ENCODE measurements around the gene WWC2.
A peak's percentile ranks its signal among the peaks of the same experiment; 100 is the strongest.

The WWC2 gene

DNA sequence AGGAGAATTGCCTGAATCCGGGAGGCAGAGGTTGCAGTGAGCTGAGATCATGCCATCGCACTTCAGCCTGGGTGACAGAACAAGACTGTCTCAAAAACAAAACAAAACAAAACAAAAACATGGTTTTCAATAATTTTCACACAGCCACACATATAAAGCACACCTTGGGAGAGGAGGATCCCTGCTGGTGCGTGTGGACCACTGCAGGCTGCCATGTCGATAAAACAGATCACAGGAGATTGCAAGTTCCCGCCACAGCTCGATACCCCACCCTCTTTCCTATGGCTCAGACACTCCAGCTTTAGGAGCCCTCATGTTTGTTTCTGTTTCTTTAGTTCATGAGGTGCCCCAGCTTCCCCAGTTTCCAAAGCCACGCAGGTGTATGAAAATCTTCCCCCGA lies 254.5 kb downstream of the WWC2 start:
- H3K36me3 ChIP-seq (ENCODE audit: control insufficient read depth in 1 of 2, insufficient read depth in 2 of 2, low read length in 2 of 2): no peaks in the 10 kb centered on the region
- H3K4me3 ChIP-seq (ENCODE audit: low read depth in 1 of 2, low read length in 2 of 2): no peak overlapping the region
- no peak overlapping the region for H3K9ac ChIP-seq (ENCODE audit: low read depth in 1 of 2, low read length in 2 of 2)
- H3K27ac ChIP-seq (ENCODE audit: low read depth, low read length): no peak overlapping the region
- H3K9me3 ChIP-seq (ENCODE audit: control insufficient read depth in 1 of 2, low read length in 2 of 2): no peaks in the 10 kb centered on the region
- H3K4me1 ChIP-seq (ENCODE audit: control insufficient read depth in 1 of 2, insufficient read depth in 2 of 2, low read length in 2 of 2): peaks cover 9 to 31% of the 10 kb centered on the region in 2 donors
- no peaks in the 10 kb centered on the region for H3K27me3 ChIP-seq (ENCODE audit: control insufficient read depth in 1 of 2, insufficient read depth in 2 of 2, low read length in 2 of 2)

DNA sequence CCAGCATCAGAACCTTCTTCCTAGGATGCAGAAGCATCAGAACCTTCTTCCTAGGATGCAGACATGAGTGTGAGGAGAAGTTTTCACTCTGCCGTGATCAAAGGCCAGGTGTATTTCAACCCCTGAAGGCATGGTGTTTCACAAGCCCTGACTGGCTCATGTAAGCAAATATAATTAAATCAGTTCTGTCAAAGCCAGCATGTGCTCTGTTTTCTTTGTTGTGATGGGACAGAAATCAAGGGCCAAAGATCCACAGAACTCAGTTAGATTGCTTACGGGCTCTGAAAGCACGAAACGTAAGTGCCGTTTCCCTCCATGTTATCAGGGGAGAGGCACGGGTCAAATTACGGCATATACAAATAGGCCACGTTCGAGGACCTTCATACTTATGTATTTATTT lies 255.2 kb downstream of the WWC2 start:
- no peak overlapping the region for H3K4me3 ChIP-seq (ENCODE audit: low read depth in 1 of 2, low read length in 2 of 2)
- no peaks in the 10 kb centered on the region for H3K36me3 ChIP-seq (ENCODE audit: control insufficient read depth in 1 of 2, insufficient read depth in 2 of 2, low read length in 2 of 2)
- no peaks in the 10 kb centered on the region for H3K27me3 ChIP-seq (ENCODE audit: control insufficient read depth in 1 of 2, insufficient read depth in 2 of 2, low read length in 2 of 2)
- H3K27ac ChIP-seq (ENCODE audit: low read depth, low read length): no peak overlapping the region
- H3K9ac ChIP-seq (ENCODE audit: low read depth in 1 of 2, low read length in 2 of 2): peak overlapping the region in 1 of 2 donors; percentile 19
- peaks cover 9 to 31% of the 10 kb centered on the region in 2 donors for H3K4me1 ChIP-seq (ENCODE audit: control insufficient read depth in 1 of 2, insufficient read depth in 2 of 2, low read length in 2 of 2)
- no peaks in the 10 kb centered on the region for H3K9me3 ChIP-seq (ENCODE audit: control insufficient read depth in 1 of 2, low read length in 2 of 2)

- H3K4me3 ChIP-seq (ENCODE audit: low read depth in 1 of 2, low read length in 2 of 2): peak overlapping the region in 1 of 2 donors; percentile 38
- H3K27ac ChIP-seq (ENCODE audit: low read depth, low read length): no peak overlapping the region
- no peak overlapping the region for H3K9ac ChIP-seq (ENCODE audit: low read depth in 1 of 2, low read length in 2 of 2)
- H3K36me3 ChIP-seq (ENCODE audit: control insufficient read depth in 1 of 2, insufficient read depth in 2 of 2, low read length in 2 of 2): no peaks in the 10 kb centered on the region
- H3K9me3 ChIP-seq (ENCODE audit: control insufficient read depth in 1 of 2, low read length in 2 of 2): no peaks in the 10 kb centered on the region
- peaks cover 9 to 31% of the 10 kb centered on the region in 2 donors for H3K4me1 ChIP-seq (ENCODE audit: control insufficient read depth in 1 of 2, insufficient read depth in 2 of 2, low read length in 2 of 2)
- no peaks in the 10 kb centered on the region for H3K27me3 ChIP-seq (ENCODE audit: control insufficient read depth in 1 of 2, insufficient read depth in 2 of 2, low read length in 2 of 2)
These were observed 256.3 kb downstream of the WWC2 start for GRCh38 chr4:183355405-183355804.

GRCh38 chr4:183356173-183356830 lies 257.2 kb downstream of the WWC2 start:
- Histone ChIP-seq H3K9ac (ENCODE audit: low read depth in 1 of 2, low read length in 2 of 2) (no peak overlapping the region), H3K9me3 (ENCODE audit: control insufficient read depth in 1 of 2, low read length in 2 of 2) (no peaks in the 10 kb centered on the region), H3K36me3 (ENCODE audit: control insufficient read depth in 1 of 2, insufficient read depth in 2 of 2, low read length in 2 of 2) (no peaks in the 10 kb centered on the region), H3K27me3 (ENCODE audit: control insufficient read depth in 1 of 2, insufficient read depth in 2 of 2, low read length in 2 of 2) (no peaks in the 10 kb centered on the region), H3K27ac (ENCODE audit: low read depth, low read length) (no peak overlapping the region), H3K4me3 (ENCODE audit: low read depth in 1 of 2, low read length in 2 of 2) (no peak overlapping the region), H3K4me1 (ENCODE audit: control insufficient read depth in 1 of 2, insufficient read depth in 2 of 2, low read length in 2 of 2) (peaks cover 9 to 31% of the 10 kb centered on the region in 2 donors)

DNA sequence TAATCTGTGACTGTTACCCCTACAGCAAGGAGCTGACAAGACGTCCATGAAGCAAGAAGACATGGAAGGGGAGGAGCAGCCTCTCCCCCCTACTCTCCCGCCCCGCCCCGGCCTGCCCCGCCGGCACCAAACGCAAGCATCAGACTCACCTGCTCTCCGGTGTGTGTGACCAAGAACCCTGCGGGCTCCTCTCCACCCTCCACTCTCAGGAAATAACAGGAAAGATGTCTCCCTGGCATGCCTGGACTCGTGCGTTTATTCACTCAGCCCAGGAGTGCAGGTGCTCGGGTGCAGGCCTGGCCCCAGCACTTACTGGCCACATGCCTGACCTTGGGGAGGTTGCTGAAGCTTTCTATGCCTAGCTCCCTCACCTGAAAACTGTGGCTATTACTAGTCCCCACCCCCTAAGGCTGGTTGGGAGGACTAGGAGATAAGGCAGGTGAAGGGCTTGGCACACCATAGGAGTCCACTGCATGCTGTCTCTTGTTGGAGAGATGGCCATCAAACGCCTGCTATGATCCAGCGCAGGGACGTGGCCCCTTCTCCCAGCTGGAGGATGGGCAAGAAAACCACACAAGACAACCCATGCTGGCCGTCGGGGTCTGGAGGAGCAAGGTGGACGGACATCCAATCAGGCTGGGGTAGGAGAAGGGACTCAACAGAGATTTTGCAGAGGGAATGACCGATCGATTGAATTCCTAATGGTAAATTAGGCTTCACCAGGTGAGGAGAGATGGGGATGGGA lies 258.0 kb downstream of the WWC2 start:
- no peak overlapping the region for H3K27ac ChIP-seq (ENCODE audit: low read depth, low read length)
- no peaks in the 10 kb centered on the region for H3K27me3 ChIP-seq (ENCODE audit: control insufficient read depth in 1 of 2, insufficient read depth in 2 of 2, low read length in 2 of 2)
- no peaks in the 10 kb centered on the region for H3K36me3 ChIP-seq (ENCODE audit: control insufficient read depth in 1 of 2, insufficient read depth in 2 of 2, low read length in 2 of 2)
- H3K9ac ChIP-seq (ENCODE audit: low read depth in 1 of 2, low read length in 2 of 2): no peak overlapping the region
- peaks cover 9 to 31% of the 10 kb centered on the region in 2 donors for H3K4me1 ChIP-seq (ENCODE audit: control insufficient read depth in 1 of 2, insufficient read depth in 2 of 2, low read length in 2 of 2)
- H3K4me3 ChIP-seq (ENCODE audit: low read depth in 1 of 2, low read length in 2 of 2): no peak overlapping the region
- H3K9me3 ChIP-seq (ENCODE audit: control insufficient read depth in 1 of 2, low read length in 2 of 2): no peaks in the 10 kb centered on the region

DNA sequence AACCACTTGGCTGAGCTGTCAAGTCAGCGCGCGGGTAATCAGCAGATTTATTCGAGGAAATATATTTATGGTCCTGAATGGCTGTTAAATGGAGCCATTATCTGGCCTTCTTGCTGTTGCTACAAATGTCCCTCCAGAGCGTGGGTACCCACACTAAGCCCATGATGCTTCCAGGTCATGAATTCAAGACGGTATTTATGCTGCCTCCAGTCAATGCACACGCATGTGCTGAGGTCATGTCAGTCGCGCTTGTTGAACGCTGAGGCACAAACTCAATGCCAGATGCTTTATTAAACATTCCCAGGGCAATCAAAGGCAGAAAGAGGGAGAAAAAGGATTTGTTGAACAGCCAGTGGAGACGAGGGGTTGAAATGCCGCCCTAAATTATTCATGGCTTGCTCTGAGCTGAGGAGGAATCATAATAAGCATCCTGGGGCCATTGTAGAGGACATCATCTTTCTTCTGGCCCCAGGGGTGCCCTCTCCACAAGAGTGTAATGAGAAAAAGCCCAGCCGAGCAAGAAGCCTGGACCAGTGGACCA lies 259.2 kb downstream of the WWC2 start:
- Histone ChIP-seq H3K4me1 (ENCODE audit: control insufficient read depth in 1 of 2, insufficient read depth in 2 of 2, low read length in 2 of 2) (peaks cover 9 to 31% of the 10 kb centered on the region in 2 donors), H3K27ac (ENCODE audit: low read depth, low read length) (no peak overlapping the region), H3K9me3 (ENCODE audit: control insufficient read depth in 1 of 2, low read length in 2 of 2) (no peaks in the 10 kb centered on the region)

DNA sequence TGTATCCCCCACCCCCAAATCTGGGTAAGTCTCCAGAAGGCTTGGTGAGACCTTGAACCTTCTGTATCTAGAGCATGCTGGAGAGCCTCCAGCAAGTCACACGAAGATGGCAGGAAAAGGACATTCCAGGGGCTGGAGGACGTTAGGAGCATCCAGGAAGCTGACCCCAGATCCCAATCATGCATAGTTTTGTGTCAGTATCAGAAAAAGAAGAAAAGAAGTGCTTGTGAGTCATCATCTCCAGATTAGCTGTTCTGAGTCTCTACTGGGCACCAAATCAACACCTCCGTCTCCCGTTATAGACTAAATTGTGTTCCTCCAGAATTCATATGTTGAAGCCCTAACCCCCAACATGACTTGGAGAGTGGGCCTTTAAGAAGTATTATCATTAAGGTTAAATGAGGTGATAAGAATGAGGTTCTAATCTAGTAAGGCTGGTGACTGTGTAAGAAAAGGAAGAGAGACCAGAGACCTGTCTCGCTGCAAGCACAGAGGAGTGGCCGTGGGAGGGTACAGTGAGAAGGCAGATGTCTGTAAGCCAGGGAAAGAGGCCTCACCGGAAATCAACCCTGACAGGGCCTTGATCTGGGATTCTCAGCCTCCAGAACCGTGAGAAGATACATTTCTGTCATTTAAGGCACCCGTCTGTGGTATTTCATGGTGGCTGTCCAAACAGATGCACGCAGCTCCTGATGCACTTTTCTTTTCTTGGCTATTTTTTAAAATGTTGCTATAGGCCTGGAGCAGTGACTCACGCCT lies 261.3 kb downstream of the WWC2 start:
- no peak overlapping the region for H3K27ac ChIP-seq (ENCODE audit: low read depth, low read length)
- peaks cover 9 to 23% of the 10 kb centered on the region in 2 donors for H3K4me1 ChIP-seq (ENCODE audit: control insufficient read depth in 1 of 2, insufficient read depth in 2 of 2, low read length in 2 of 2)
- H3K9me3 ChIP-seq (ENCODE audit: control insufficient read depth in 1 of 2, low read length in 2 of 2): no peaks in the 10 kb centered on the region
- no peaks in the 10 kb centered on the region for H3K27me3 ChIP-seq (ENCODE audit: control insufficient read depth in 1 of 2, insufficient read depth in 2 of 2, low read length in 2 of 2)
- no peaks in the 10 kb centered on the region for H3K36me3 ChIP-seq (ENCODE audit: control insufficient read depth in 1 of 2, insufficient read depth in 2 of 2, low read length in 2 of 2)
- H3K4me3 ChIP-seq (ENCODE audit: low read depth in 1 of 2, low read length in 2 of 2): no peak overlapping the region
- H3K9ac ChIP-seq (ENCODE audit: low read depth in 1 of 2, low read length in 2 of 2): no peak overlapping the region

More for the DNA sequence above, 259.2 kb downstream of the WWC2 start:
- Histone ChIP-seq H3K4me3 (ENCODE audit: low read depth in 1 of 2, low read length in 2 of 2) (no peak overlapping the region), H3K36me3 (ENCODE audit: control insufficient read depth in 1 of 2, insufficient read depth in 2 of 2, low read length in 2 of 2) (no peaks in the 10 kb centered on the region), H3K9ac (ENCODE audit: low read depth in 1 of 2, low read length in 2 of 2) (no peak overlapping the region), H3K27me3 (ENCODE audit: control insufficient read depth in 1 of 2, insufficient read depth in 2 of 2, low read length in 2 of 2) (no peaks in the 10 kb centered on the region)

- Histone ChIP-seq H3K4me1 (ENCODE audit: control insufficient read depth in 1 of 2, insufficient read depth in 2 of 2, low read length in 2 of 2) (peaks cover 3 to 7% of the 10 kb centered on the region in 2 donors), H3K27ac (ENCODE audit: low read depth, low read length) (no peak overlapping the region), H3K9ac (ENCODE audit: low read depth in 1 of 2, low read length in 2 of 2) (no peak overlapping the region), H3K4me3 (ENCODE audit: low read depth in 1 of 2, low read length in 2 of 2) (no peak overlapping the region), H3K9me3 (ENCODE audit: control insufficient read depth in 1 of 2, low read length in 2 of 2) (no peaks in the 10 kb centered on the region), H3K36me3 (ENCODE audit: control insufficient read depth in 1 of 2, insufficient read depth in 2 of 2, low read length in 2 of 2) (no peaks in the 10 kb centered on the region), H3K27me3 (ENCODE audit: control insufficient read depth in 1 of 2, insufficient read depth in 2 of 2, low read length in 2 of 2) (no peaks in the 10 kb centered on the region)
These were observed 263.0 kb downstream of the WWC2 start for GRCh38 chr4:183362036-183362435.

GRCh38 chr4:183362916-183363542 lies 264.0 kb downstream of the WWC2 start:
- Histone ChIP-seq H3K4me3 (ENCODE audit: low read depth in 1 of 2, low read length in 2 of 2) (no peak overlapping the region), H3K27me3 (ENCODE audit: control insufficient read depth in 1 of 2, insufficient read depth in 2 of 2, low read length in 2 of 2) (no peaks in the 10 kb centered on the region), H3K4me1 (ENCODE audit: control insufficient read depth in 1 of 2, insufficient read depth in 2 of 2, low read length in 2 of 2) (peaks cover 3 to 4% of the 10 kb centered on the region in 2 donors), H3K9ac (ENCODE audit: low read depth in 1 of 2, low read length in 2 of 2) (no peak overlapping the region), H3K36me3 (ENCODE audit: control insufficient read depth in 1 of 2, insufficient read depth in 2 of 2, low read length in 2 of 2) (no peaks in the 10 kb centered on the region), H3K27ac (ENCODE audit: low read depth, low read length) (no peak overlapping the region), H3K9me3 (ENCODE audit: control insufficient read depth in 1 of 2, low read length in 2 of 2) (no peaks in the 10 kb centered on the region)

Measured in duodenal mucosa (tissue), 2 donors.